CD4-positive, alpha-beta T cell treated with Interleukin-6 at 100 ng/mL for 8 hours (primary cell): Measurements from ENCODE around the gene MGAT4A.

Source experiments
- DNase-seq: peaks from one replicate; pipeline ENCODE4 v3.0.0-alpha.2; 2020; ENCODE audit warnings: mixed read lengths, low spot score

The MGAT4A gene

DNA sequence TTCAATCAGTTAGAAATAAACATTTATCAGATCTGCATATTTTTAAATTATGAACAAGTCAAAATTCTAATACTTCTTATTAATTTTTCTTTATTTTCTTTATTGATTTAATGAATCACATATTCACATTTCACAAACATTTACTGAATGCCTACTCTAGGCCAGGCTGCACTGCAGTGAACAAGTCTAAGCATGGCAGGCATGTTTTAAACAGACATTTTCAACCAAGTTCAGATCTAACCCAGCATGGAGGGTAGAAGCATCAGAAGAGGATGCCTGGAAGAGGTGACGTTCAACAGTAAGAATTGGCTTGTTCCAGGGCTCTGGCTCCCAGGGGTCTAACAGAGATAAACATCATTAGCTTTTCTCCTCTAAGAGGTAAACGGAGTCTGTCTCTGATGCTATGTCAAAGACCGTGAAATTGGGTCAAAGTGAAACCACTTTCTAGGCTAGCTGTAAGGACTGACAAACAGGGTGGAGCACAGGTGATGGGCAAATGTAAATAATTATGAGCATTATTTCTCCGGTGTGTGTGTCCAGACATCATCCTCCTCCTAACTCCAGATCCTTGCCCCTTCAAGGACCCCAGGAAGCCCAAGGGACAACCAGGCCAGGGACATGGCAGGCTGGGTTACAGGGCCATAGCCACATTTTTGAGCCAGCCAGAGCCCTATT is 72.0 kb downstream of the MGAT4A start:
- DNase-seq = peak; percentile 26

DNA sequence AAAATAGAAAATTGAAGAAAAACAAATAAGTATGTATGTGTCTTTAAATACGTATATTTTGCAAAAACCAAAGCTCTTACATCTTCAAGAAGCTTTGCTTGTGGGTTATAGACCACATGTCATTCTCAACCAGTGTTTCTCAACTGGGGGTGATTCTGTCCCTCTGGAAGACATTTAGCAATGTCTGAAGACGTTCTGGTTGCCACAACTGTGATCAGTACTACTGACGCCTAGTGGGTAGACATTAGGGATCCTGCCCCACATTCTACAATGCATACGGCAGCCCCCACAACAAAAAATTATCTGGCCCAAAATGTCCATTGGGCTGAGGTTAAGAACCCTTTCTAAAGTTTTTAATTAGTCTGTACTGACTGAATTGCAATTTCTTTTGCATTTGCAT is 74.1 kb downstream of the MGAT4A start:
- peak; percentile 34 for DNase-seq

DNA sequence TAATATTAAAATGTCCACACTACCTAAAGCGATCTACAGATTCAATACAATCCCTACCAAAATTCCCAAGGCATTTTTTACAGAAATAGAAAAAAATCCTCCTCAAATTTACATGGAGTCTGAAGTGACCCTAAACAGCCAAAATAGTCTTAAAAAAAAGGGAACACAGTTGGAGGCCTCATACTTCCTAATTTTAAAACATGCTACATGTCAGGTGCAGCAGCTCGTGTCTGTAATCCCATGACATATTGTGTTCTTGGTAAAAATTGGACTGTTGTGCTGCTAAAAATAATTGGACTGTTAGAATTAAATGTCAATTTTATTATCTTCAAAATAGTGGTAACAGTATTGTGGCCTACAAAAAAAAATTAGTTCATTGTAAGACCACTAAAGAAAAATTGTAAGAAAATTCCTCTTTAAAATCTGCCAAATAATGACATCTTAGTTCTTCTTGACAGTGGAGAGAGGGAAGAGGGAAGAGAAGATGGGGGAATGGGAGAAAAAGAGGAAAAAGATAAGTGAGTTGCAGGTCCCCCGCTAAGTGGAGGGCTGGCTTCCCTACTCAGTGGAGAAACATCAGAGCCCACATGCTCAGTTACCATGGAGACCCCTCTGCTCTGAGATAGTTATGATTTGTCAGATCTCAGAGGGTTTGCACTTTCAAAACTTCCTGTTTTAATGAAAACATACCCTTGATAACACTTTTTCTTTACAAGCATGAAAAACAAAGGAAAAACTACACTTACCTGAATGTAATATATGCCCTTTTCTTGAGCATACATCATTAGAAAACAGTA is 76.0 kb downstream of the MGAT4A start:
- peak; percentile 58 for DNase-seq

DNA sequence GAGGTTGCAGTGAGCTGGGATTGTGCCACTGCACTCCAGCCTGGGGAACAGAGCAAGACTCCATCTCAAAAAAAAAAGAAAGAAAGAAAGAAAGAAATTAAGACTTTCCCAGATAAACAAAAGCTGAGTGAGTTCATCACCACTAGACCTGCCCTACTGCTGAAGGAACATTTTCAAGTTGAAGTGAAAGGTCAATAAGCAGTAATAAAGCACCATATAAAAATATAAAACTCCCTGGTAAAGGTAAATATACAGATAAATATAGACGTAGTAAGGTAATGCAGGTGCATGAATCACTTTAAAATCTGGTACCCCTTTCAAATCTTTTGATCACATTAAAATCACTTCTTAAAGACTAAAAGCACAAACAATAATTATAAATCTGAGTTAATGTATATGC is 79.9 kb downstream of the MGAT4A start:
- no peak for DNase-seq

DNA sequence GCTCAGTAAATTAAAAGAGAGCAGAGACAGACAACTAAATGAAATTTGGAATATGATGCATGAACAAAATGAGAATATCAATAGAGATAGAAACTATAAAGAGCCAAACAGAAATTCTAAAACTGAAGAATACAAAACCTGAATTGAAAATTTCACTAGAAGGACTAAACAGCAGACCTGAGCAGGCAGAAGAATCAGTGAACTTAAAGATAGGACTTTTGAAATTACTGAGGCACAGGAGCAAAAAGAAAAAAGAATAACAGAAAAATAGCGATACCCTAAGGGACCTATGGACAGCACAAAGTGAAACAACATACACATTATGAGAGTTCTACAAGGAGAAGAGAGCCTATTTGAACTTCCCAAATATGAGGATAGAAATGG is 80.9 kb downstream of the MGAT4A start:
- no peak for DNase-seq

DNA sequence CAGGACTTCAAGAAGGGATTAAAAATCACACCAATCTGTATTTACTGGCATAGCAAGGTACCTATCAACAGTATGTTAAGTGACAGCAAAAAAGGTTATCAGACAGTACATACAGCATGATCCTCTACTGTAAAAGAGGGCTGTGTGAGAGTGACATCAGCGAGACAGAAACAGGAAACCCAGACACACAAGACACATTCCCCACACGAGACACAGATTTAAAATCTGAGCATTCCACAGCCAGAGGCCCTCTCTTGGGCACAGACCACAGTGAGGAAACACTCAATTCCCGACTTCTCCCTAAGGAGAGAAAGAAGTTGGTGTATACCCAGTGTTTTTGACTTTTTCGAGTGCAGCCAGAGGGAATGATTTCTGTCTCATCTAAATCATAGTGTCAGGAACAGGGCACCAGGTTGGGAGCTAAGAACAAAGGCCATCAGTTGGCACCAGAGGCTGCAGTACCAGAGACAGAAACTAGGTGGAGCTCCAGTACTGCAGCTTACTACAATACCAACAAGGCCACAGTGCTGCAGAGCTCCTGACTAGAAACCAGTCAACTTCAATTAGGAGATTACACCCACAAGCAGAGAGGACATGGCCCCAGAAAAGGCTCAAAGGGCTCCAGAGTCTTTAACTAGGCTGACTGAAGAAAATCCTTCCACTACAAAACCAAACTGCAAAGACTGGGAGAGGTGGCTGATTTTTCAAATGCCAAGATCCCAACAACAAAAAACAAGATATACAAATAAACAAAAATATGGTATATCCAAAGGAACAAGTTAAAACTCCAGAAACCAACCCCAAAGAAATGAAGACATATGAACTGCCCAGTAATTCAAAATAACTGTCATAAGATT is 81.6 kb downstream of the MGAT4A start:
- peak; percentile 88 for DNase-seq

DNA sequence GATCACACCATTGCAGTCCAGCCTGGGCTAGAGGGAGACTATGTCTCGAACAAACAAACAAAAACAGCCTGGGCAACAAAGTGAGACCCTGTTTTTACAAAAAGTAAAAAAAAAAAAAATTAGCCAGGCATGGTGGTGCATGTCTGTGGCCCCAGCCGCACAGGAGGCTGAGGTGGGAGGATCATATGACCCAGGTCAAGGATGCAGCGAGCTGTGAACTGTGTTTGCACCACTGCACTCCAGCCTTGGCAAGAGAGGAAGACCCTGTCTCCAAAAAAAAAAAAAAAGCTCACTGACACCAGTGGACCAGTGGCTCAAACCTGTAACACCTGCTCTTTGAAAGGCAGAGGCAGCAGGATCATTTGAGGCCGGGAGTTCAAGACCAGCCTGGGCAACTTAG is 82.5 kb downstream of the MGAT4A start:
- DNase-seq = no peak

DNA sequence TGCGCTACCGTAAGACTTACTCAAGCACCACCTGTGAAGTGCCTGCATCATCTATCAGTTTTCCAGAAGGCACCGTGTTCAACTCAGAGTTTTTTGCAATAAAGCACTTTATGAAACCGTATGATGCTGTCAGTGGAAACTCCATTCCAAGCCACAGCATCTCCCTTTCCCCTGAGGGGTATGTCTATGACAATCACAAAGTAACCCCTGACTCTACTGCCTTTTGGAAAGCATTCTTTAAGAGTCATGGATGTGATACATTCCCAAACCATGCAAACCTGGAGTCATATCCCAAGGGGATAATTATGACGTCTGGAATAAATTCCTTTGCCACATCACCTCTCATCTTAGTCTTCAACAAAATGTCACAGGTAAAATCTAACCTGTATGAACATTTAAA is 83.3 kb downstream of the MGAT4A start:
- DNase-seq = no peak

DNA sequence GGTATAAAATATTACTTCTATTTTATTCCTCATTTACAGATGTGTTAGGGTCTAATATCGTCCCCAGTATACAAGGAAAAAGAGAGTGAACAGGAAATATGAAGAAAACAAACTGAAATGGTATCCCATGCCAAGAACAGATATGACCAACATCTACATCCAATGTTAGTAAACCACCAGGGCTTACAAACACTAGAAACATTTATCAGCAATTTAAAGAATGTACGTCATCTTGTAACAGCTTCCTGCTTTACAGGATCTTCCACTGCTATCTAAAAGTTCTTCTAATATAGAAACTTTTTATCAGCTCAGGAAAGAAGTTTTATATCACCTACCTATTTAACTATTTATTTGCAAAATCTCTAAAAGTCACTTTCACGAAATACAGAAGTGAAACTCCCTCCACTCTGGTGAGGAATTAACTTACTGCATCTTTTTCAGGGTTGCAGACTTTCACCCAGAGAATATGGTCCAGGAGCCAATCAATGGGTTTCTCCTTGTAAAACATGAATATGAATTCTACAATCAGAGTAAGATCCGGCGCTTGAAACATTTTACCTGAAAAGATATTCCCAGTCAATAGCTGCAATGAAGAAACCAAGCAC is 87.3 kb downstream of the MGAT4A start:
- DNase-seq = no peak

DNA sequence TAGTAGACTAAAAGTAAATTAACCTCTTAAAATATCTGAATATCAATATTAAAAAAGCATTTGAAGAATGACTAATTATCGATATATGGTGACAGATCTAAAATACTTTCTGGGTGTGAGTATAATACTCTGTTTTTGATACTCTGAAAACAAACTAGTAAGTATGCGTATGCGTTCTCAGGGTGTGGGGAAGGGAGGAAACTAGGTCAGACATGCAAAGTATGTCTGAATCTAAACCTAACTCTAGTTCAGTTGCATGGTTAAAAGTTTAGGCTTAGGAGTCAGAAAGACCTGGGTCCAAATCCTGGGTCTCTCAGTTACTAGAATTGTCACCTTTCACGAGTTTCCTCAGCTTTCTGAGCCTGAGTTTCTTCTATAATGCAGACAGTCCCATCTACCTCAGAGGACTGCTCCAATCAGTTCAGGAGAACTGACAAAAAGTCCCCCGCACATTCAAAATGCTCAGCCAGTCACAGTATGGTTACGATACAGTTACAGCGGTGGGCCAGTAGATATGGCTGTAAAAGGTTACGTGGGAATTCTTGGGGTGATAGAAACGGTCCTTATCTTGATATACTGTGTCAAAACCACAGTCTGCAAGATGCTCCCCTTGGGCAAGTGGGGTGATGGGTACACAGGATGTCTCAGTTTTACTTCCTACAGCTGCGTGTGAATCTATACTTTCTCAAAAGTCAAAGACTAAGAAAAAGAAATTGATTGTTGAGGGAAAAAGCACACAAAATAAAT is 93.4 kb downstream of the MGAT4A start:
- peak; percentile 59 for DNase-seq

DNA sequence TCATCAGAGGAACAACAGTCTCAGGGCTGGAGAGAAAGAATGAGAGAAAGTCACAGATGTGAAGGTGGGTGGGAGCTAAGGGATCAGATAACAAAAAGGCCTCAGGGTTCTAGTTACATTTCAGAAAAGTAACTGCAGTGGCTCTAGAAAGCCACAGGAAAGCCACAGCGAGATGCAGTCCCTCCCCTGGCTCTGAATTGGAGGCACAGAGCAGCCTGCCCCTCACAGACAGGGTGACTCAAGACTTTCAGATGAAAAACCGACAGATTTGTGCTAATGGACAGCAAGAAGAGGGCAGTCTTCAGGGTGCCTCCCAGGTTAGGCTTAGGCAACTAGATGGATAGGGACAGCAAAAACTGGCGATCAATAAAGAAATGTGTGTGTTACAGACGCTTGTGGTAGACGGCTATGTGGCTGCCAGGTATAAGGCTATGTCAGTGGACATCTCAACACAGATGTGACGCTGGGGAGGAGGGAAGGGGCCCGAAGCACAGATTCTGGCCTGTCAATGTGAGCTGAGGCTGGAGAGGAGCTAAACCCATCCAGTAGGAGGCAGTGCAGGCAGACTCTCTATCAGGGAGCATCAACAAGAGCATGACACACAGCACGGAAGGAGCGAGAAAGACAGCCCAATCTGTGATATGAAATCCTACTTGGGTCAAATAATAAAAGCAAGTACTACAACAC is 96.4 kb downstream of the MGAT4A start:
- peak; percentile 10 for DNase-seq

DNA sequence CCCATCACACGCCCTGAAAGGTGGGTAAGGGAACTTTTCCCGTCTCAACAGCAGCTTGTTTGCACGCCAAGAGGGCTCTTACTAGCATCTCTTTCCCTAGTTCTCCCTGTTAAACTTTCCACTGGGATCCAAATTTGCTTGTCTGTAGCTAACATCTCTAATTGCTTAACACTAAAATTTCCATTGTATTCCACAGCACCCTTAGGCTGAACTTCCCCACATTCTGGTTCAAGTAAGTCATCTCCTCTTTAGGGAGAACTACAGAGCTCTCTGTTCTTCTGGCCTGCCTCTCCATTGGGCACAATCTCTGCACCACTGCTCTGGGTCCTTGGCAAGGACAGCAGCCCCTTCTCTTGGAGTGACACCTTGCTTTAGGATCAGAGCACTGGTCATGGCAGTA is 98.6 kb downstream of the MGAT4A start:
- no peak for DNase-seq

DNA sequence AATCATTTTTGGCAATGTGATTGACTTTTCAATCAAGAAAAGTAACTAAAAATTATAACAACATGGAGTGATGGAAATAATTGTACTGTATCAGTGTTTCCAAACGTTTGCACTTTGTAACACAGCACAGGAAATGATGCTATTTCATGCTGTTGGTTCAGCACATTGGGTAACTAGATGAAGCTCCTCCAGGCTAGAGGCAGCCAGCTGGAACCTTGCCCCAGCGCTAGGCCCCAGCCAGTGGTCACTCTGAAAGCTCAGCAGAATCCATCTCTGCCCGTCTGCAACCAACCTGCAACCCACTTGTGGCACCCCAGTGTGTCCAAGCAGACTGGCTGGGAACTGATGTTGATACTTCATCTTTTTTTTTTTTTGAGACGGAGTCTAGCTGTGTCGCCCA is 107.3 kb downstream of the MGAT4A start:
- no peak for DNase-seq

DNA sequence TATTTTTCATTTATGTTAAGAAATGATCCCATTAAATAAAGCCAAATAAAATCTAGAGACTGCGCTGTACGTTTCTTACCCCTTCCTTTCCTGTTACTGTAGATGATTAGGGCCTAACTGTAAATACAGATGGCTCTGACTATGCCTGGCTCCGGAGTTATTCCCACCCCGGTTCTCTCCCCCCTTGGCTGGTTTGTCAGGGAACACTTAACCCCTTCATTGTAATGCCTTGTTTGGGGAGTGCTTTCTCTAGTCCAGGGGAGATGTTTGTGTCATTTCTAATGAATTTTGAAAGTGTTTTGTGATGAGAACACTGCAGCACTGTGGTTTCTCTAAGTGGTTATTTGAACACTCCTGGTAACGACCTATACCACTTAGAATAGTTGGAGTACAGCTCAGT is 113.8 kb downstream of the MGAT4A start:
- DNase-seq = no peak

DNA sequence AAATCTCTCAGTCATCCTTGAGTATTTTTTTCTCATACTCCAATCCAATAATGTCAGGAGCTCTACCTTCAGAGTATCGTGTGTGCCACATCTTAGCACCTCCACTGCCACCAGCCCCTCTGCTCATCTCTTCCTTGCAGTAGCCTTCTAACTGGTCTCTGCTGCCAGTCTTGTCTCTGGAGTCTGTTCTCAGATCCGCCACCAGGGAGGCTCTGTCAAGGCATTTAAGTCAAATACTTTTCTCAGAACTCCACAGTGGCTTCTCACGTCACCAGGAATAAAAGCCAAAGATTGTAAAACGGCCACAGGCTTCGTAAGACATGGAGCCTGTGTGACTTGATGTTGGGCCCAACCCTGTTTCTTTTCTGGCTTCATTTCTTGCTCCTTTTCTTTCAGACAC is 115.5 kb downstream of the MGAT4A start:
- DNase-seq = no peak

DNA sequence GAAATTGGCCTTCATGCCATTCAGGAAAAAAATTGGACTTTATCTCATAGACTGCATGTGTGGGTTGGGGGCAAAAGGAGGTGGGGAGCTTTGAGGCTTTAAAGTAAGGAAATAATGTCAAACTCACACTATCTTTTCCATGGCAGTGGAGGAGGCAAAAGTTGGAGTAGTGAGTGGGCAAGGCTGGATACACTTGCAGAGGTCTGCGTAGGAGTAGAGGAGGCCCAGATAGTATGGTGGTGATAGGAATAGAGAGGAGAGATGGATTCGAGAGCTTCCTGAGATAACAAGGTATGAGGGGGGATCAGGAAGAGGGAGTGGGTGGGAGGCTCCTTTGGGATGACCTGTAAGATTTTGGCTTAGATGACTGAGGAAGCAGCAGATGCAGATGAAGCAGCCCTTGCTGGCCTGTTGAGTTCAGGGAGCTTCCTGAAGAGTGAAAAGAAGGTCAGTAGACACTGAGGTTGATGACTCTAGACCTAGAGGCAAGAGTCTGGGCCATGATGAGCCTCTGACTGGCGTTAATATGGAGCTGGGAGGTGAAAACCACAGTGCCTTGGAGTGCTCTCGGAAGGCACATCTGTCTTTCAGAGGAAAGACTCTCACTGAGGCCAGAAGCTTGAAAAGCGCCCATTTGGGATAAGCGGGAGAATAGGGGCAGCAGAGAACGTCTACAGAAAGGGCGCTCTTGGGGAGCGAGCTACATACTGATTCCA is 116.8 kb downstream of the MGAT4A start:
- DNase-seq = no peak

DNA sequence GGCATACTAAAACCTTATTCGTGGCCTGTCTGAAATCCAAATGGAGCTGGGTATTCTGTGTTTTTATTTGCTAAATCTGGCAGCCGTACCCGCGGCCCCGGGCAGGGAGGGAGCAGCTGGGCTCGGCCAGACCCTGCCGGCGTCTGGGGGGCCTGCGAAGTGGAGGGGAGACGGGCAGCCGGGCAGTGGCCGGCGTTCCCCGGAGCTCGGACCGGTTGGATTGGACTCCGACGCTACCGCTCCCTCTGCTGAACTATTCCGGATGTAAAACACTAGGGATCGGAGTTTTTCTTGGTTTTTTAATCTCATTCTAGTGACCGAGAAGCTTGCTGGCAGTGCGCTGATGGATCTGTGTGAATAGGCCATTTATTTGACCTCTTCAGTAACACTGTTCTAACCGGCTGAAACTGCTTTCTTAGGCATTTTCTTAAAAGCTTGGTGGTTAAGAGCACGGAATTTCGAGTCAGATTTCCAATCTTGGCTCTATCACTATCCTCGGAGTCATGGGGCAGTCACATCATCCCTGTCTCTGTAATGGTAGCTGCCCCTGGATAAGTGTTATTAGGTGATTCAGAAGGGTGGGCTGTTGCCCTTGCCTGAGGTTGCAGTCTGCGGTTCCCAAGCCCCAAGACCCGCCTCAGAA is 121.8 kb downstream of the MGAT4A start:
- no peak for DNase-seq

DNA sequence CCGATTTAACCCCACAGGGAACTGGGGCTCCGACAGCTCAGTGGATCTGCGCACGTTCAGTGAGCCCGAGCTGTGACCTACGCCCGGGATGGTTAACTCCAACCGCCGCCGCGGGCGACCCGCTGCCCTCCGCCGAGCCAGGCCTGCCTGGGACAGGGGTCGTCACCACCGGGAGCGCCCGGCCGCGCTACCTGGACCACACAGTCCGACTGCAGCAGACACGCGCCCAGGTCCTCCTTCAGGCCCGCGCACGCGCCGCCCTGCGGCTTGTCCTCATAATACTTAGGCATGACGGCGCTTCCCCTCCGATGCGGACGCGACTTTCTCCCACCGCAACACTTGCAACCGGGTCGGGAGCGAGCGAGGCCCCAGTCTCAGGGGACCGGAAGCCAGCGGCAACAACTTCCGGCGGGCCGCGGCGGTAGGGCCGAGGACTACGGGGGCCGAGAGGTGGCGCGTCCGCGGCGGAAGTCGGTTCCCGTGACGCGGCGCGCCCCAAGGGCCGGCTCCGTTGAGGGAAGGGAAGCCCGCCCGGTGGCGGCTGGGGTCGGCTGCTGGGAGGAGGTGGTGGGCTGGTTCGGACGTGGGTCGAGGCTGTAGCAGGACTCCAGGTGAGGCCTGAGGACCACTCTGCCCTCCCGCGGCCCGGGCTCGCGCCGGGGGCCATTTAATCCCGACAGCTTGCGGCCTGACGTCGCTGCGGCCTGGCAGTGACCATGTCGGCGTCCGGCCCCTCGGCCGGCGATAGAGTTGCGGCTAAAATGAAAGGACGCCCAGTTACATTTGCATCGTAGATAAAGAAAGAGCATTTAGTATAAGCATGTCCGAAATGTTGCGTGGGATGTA is 122.6 kb downstream of the MGAT4A start, which contains the start of the genes COA5 and UNC50:
TSS of gene COA5 (minus strand) at position 397 of the 846 bp plus-strand sequence. CDS start at position 290, 107 bp downstream.
TSS of gene UNC50 (plus strand) at position 474 of the 846 bp plus-strand sequence. CDS start 1,171 bp downstream, outside the sequence.
- peak; percentile 85 for DNase-seq

DNA sequence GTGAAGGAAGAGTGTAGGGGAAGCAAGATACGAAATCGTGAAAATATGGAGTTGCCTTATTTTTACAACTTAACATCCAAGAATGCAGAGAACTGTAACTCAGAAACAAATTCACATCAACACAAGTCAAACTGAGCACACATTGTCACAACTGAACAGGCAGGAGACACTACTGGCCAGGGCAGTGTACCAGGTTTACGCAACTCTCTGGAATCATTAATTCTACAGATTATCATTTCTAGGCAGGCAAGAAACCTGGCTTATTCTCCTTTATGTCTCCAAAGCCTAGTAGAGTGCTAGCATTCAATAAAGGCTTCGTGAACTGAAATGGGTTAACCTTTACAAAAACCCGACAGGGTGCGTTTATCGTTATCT is 123.2 kb downstream of the MGAT4A start:
- DNase-seq = no peak
